Ramos (cell line): ENCODE data around the gene ELMO3.

Source experiments
- in situ Hi-C: fragments of 300-500 bp; cut with MboI; formaldehyde crosslinking; loops from one replicate; pipeline ENCODE4 v1.14.3; 2022; ENCODE audit warnings: low sequenced_read_pairs; ENCODE audit not compliant: unreplicated experiment

Gene ELMO3

GRCh38 chr16:67249178-67250044 is 50.5 kb downstream of the ELMO3 start:
- in situ Hi-C loops, result no loop called here

GRCh38 chr16:67250045-67250327 is 51.1 kb downstream of the ELMO3 start:
- in situ Hi-C loops, result no loop called here

- in situ Hi-C loops, result no loop called here
These were observed 53.9 kb downstream of the ELMO3 start for GRCh38 chr16:67252609-67253497.
